Neural progenitor cell (in vitro differentiated cells): ENCODE results near the gene TRIM63. TPM values are rescaled to one million over a fixed set of nuclear protein-coding genes. Genes with fewer than 3 reads are reported as not detected.

Experiments used
- DNase-seq: peaks from one replicate; pipeline ENCODE4 v3.0.0-alpha.2; 2016; ENCODE audit warnings: low spot score
- H2AFZ ChIP-seq: fragments of 200-600 bp; sonication (generic); replicated peaks from 2 replicates; pipeline ENCODE4 v1.6.1; 2016; ENCODE audit warnings: antibody characterized with exemption
- H3F3A ChIP-seq: fragments of 200-600 bp; sonication (generic); 2 replicates; pipeline ENCODE4 v1.6.1; 2016; ENCODE audit warnings: antibody characterized with exemption, low read depth
- H3K27ac ChIP-seq: fragments of 200-600 bp; sonication (generic); 2 replicates; pipeline ENCODE4 v1.5.1; 2016; ENCODE audit warnings: mild to moderate bottlenecking
- H3K27me3 ChIP-seq: fragments of 200-600 bp; sonication (generic); 2 replicates; pipeline ENCODE4 v1.6.1; 2016; ENCODE audit warnings: mild to moderate bottlenecking, moderate library complexity
- H3K36me3 ChIP-seq: fragments of 200-600 bp; sonication (generic); 2 replicates; pipeline ENCODE4 v1.5.1; 2016
- H3K4me1 ChIP-seq: fragments of 200-600 bp; sonication (generic); 2 replicates; pipeline ENCODE4 v1.6.1; 2016; ENCODE audit warnings: mixed run types
- H3K4me2 ChIP-seq: fragments of 200-600 bp; sonication (generic); 2 replicates; pipeline ENCODE4 v1.6.1; 2016
- H3K4me3 ChIP-seq: fragments of 200-600 bp; sonication (generic); 2 replicates; pipeline ENCODE4 v1.5.1; 2016
- H3K79me2 ChIP-seq: fragments of 200-600 bp; sonication (generic); 2 replicates; pipeline ENCODE4 v1.6.1; 2016; ENCODE audit warnings: low read depth
- H3K9ac ChIP-seq: fragments of 200-600 bp; sonication (generic); 2 replicates; pipeline ENCODE4 v1.6.1; 2016
- H3K9me3 ChIP-seq: fragments of 200-600 bp; sonication (generic); 2 replicates; pipeline ENCODE4 v1.5.1; 2016; ENCODE audit warnings: low read depth
- H4K20me1 ChIP-seq: fragments of 200-600 bp; sonication (generic); 2 replicates; pipeline ENCODE4 v1.6.1; 2016; ENCODE audit warnings: low read depth
- H3K27ac Mint-ChIP-seq: 3 replicates; pipeline ENCODE4 v1.8.0; 2021; ENCODE audit warnings: mixed read lengths
- H3K27me3 Mint-ChIP-seq: 2 replicates; pipeline ENCODE4 v1.8.0; 2022; ENCODE audit warnings: low read depth, mild to moderate bottlenecking, inconsistent platforms, moderate library complexity, mixed read lengths; ENCODE audit not compliant: insufficient read depth
- H3K36me3 Mint-ChIP-seq: 3 replicates; pipeline ENCODE4 v1.8.0; 2021; ENCODE audit warnings: mixed read lengths
- H3K4me1 Mint-ChIP-seq: 3 replicates; pipeline ENCODE4 v1.8.0; 2021; ENCODE audit warnings: mixed read lengths
- H3K4me3 Mint-ChIP-seq: 3 replicates; pipeline ENCODE4 v1.8.0; 2021; ENCODE audit warnings: mild to moderate bottlenecking, moderate library complexity, mixed read lengths
- H3K9me3 Mint-ChIP-seq: 3 replicates; pipeline ENCODE4 v1.8.0; 2020; ENCODE audit warnings: mixed read lengths
- EZH2 ChIP-seq: fragments of 200-600 bp; sonication (generic); IDR thresholded peaks from 2 replicates; pipeline ENCODE4 v1.6.1; 2017; ENCODE audit warnings: antibody characterized with exemption, mild to moderate bottlenecking, moderate library complexity
- EZH2phosphoT487 ChIP-seq: fragments of 200-600 bp; sonication (generic); IDR thresholded peaks from 2 replicates; pipeline ENCODE4 v1.6.1; 2017; ENCODE audit warnings: antibody characterized with exemption
- total RNA-seq: library from RNA; depleted of rRNA; stranded (reverse); fragments of >200 nt; gene quantifications from 2 replicates; pipeline ENCODE4 v1.2.3, GENCODE V29; 2015; ENCODE audit warnings: low replicate concordance
- TF ChIP-seq, protein P1 (sequence below): fragments of 200-600 bp; sonication (generic); IDR thresholded peaks from 2 replicates; pipeline ENCODE4 v1.5.1; 2017; ENCODE audit warnings: antibody characterized with exemption, mild to moderate bottlenecking

The TRIM63 gene
- total RNA-seq, 1 donor from 2014 or later: not detected

DNA sequence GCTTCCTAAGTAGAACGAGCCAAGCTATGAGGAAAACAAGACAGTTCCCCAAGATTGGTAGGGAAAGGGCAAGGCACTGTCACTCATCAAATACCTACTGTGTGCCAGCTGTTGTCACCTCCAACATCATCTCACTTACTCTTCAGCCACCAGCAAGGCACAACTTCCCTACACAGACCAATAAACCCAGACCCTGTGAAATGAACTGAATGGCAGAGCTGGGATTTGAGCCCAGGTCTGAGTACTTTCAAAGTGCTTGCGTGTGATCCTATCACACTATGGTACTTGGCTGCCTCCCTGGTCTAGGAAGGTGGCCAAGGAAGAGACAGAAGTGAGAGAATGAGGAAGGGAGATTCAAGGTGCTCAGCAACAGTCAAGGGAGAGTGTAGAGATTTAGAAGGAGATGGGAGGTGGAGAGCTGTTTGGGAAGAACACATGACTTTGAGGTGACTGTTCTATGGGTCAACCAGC is 16.7 kb upstream of the TRIM63 start:
- H3K4me1 Mint-ChIP-seq: peaks cover 7% of the 10 kb centered on the region
- no peak overlapping the region for H3K4me3 ChIP-seq
- H3K36me3 ChIP-seq: no peaks in the 10 kb centered on the region
- no peak overlapping the region for H3K9ac ChIP-seq
- no peaks in the 10 kb centered on the region for H3F3A ChIP-seq
- no peaks in the 10 kb centered on the region for H3K36me3 Mint-ChIP-seq
- H3K4me3 Mint-ChIP-seq: no peak overlapping the region
- no peaks in the 10 kb centered on the region for H3K9me3 ChIP-seq
- no peak overlapping the region for H3K27ac ChIP-seq
- H3K27ac Mint-ChIP-seq: no peak overlapping the region
- H3K4me1 ChIP-seq: peaks cover 4% of the 10 kb centered on the region
- no peak overlapping the region for H2AFZ ChIP-seq
- H3K79me2 ChIP-seq: no peaks in the 10 kb centered on the region
- no peaks in the 10 kb centered on the region for H3K9me3 Mint-ChIP-seq
- TF ChIP-seq, protein P1, sequence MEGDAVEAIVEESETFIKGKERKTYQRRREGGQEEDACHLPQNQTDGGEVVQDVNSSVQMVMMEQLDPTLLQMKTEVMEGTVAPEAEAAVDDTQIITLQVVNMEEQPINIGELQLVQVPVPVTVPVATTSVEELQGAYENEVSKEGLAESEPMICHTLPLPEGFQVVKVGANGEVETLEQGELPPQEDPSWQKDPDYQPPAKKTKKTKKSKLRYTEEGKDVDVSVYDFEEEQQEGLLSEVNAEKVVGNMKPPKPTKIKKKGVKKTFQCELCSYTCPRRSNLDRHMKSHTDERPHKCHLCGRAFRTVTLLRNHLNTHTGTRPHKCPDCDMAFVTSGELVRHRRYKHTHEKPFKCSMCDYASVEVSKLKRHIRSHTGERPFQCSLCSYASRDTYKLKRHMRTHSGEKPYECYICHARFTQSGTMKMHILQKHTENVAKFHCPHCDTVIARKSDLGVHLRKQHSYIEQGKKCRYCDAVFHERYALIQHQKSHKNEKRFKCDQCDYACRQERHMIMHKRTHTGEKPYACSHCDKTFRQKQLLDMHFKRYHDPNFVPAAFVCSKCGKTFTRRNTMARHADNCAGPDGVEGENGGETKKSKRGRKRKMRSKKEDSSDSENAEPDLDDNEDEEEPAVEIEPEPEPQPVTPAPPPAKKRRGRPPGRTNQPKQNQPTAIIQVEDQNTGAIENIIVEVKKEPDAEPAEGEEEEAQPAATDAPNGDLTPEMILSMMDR: no peak
- TF ChIP-seq EZH2 (no peak), EZH2phosphoT487 (no peak)
- no peak overlapping the region for H3K4me2 ChIP-seq
- peaks cover 9% of the 10 kb centered on the region for H3K27me3 Mint-ChIP-seq
- no peaks in the 10 kb centered on the region for H4K20me1 ChIP-seq
- peaks cover 13% of the 10 kb centered on the region for H3K27me3 ChIP-seq
- no peak for DNase-seq

GRCh38 chr1:26083208-26083607 is 15.8 kb upstream of the TRIM63 start:
- H3K4me3 ChIP-seq: no peak overlapping the region
- Mint-ChIP-seq H3K27me3 (peaks cover 9% of the 10 kb centered on the region), H3K27ac (no peak overlapping the region), H3K36me3 (no peaks in the 10 kb centered on the region), H3K4me3 (no peak overlapping the region), H3K4me1 (peaks cover 11% of the 10 kb centered on the region), H3K9me3 (no peaks in the 10 kb centered on the region)
- no peaks in the 10 kb centered on the region for H3K9me3 ChIP-seq
- no peaks in the 10 kb centered on the region for H3K36me3 ChIP-seq
- H3K79me2 ChIP-seq: no peaks in the 10 kb centered on the region
- no peak overlapping the region for H3K4me2 ChIP-seq
- H3K9ac ChIP-seq: no peak overlapping the region
- DNase-seq: no peak
- H3K27ac ChIP-seq: no peak overlapping the region
- no peak for TF ChIP-seq EZH2phosphoT487
- no peak for TF ChIP-seq EZH2
- TF ChIP-seq, protein P1: no peak
- H3K27me3 ChIP-seq: peaks cover 13% of the 10 kb centered on the region
- H2AFZ ChIP-seq: no peak overlapping the region
- H3F3A ChIP-seq: no peaks in the 10 kb centered on the region
- peaks cover 4% of the 10 kb centered on the region for H3K4me1 ChIP-seq
- H4K20me1 ChIP-seq: no peaks in the 10 kb centered on the region

DNA sequence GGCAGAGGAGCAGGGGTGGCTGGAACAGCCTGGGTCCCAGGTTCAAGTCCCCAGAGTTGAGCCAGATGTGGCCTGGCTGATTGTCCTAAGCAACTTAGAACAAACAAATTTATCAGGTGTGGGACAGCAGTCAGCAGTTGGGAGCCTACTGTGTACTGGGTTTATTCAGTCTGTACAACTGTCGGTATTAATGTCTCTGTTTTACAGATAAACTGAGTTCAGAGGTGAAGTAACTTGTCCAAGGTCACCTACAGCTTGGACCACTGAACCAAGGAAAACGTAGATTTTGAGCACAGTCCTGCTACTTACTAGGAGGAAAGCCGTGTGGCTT is 14.6 kb upstream of the TRIM63 start:
- H3K27me3 Mint-ChIP-seq: peaks cover 13% of the 10 kb centered on the region
- H4K20me1 ChIP-seq: no peaks in the 10 kb centered on the region
- no peak overlapping the region for H3K4me2 ChIP-seq
- no peaks in the 10 kb centered on the region for H3K9me3 Mint-ChIP-seq
- TF ChIP-seq EZH2: no peak
- TF ChIP-seq, protein P1: no peak
- no peak for TF ChIP-seq EZH2phosphoT487
- no peak overlapping the region for H3K4me3 Mint-ChIP-seq
- H3K4me1 Mint-ChIP-seq: peaks cover 11% of the 10 kb centered on the region
- H3K9ac ChIP-seq: no peak overlapping the region
- DNase-seq: no peak
- no peaks in the 10 kb centered on the region for H3K36me3 ChIP-seq
- H3K27ac Mint-ChIP-seq: no peak overlapping the region
- peaks cover 4% of the 10 kb centered on the region for H3K4me1 ChIP-seq
- H3K27me3 ChIP-seq: peaks cover 13% of the 10 kb centered on the region
- H3K79me2 ChIP-seq: no peaks in the 10 kb centered on the region
- H3K9me3 ChIP-seq: no peaks in the 10 kb centered on the region
- H3K4me3 ChIP-seq: no peak overlapping the region
- H3K36me3 Mint-ChIP-seq: no peaks in the 10 kb centered on the region
- no peak overlapping the region for H3K27ac ChIP-seq
- H2AFZ ChIP-seq: no peak overlapping the region
- H3F3A ChIP-seq: no peaks in the 10 kb centered on the region
